ENCODE data around the gene SPECC1.

SPECC1 gene

DNA sequence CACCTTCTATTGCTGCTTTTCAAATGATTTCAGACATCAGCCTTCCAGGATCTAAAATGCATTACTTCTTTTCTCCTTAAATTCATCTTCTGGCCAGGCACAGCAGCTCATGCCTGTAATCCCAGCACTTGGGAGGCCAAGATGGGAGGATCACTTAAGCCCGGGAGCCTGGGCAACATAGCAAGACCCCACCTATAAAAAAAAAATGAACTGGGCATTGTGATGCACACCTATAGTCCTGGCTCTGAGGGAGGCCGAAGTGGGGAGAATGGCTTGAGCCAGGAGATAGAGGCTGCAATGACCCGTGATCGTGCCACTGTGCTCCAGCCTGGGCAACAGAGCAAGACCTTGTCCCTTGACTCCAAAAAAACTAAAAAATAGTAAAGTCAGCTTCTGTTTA, 208.5 kb downstream of the SPECC1 start:
- no peaks in the 10 kb centered on the region for H3F3A ChIP-seq (ENCODE audit: insufficient read depth, low read length)
- no peaks in the 10 kb centered on the region for H4K20me1 ChIP-seq (ENCODE audit: insufficient read depth, low read length)
- TF ChIP-seq CTCF (IDR thresholded peaks at IDR 0.05; ENCODE audit: low read length): no peak
- no peak for TF ChIP-seq EZH2 (IDR thresholded peaks at IDR 0.05; ENCODE audit: borderline replicate concordance, low read length)
- no peaks in the 10 kb centered on the region for H3K4me1 ChIP-seq (ENCODE audit: insufficient read depth, low read length, severe bottlenecking)
- no peak overlapping the region for H2AFZ ChIP-seq (ENCODE audit: low read length)
- no peak overlapping the region for H3K4me2 ChIP-seq (ENCODE audit: low read length)
- H3K36me3 ChIP-seq (ENCODE audit: insufficient read depth, low read length): no peaks in the 10 kb centered on the region
- H3K27me3 ChIP-seq (ENCODE audit: insufficient read depth, low read length): no peaks in the 10 kb centered on the region
- H3K4me3 ChIP-seq (ENCODE audit: low read depth, low read length, poor library complexity, severe bottlenecking): no peak overlapping the region
- H3K9ac ChIP-seq (ENCODE audit: low read length): no peak overlapping the region
- H3K27ac ChIP-seq (ENCODE audit: low read depth, low read length, poor library complexity, severe bottlenecking): no peak overlapping the region
- H3K79me2 ChIP-seq (ENCODE audit: insufficient read depth, low read length): no peaks in the 10 kb centered on the region
- no peaks in the 10 kb centered on the region for H3K9me2 ChIP-seq (ENCODE audit: low read depth, low read length)
- no peaks in the 10 kb centered on the region for H3K9me3 ChIP-seq (ENCODE audit: low read length)

- Histone ChIP-seq H3K9me2 (ENCODE audit: low read depth, low read length) (no peaks in the 10 kb centered on the region), H3K79me2 (ENCODE audit: insufficient read depth, low read length) (no peaks in the 10 kb centered on the region), H3F3A (ENCODE audit: insufficient read depth, low read length) (no peaks in the 10 kb centered on the region), H3K9ac (ENCODE audit: low read length) (no peak overlapping the region), H3K4me2 (ENCODE audit: low read length) (no peak overlapping the region), H3K9me3 (ENCODE audit: low read length) (no peaks in the 10 kb centered on the region), H3K27me3 (ENCODE audit: insufficient read depth, low read length) (no peaks in the 10 kb centered on the region), H3K4me1 (ENCODE audit: insufficient read depth, low read length, severe bottlenecking) (no peaks in the 10 kb centered on the region), H3K36me3 (ENCODE audit: insufficient read depth, low read length) (no peaks in the 10 kb centered on the region), H2AFZ (ENCODE audit: low read length) (no peak overlapping the region), H3K27ac (ENCODE audit: low read depth, low read length, poor library complexity, severe bottlenecking) (no peak overlapping the region), H4K20me1 (ENCODE audit: insufficient read depth, low read length) (no peaks in the 10 kb centered on the region), H3K4me3 (ENCODE audit: low read depth, low read length, poor library complexity, severe bottlenecking) (no peak overlapping the region)
- TF ChIP-seq CTCF (IDR thresholded peaks at IDR 0.05; ENCODE audit: low read length): no peak
- no peak for TF ChIP-seq EZH2 (IDR thresholded peaks at IDR 0.05; ENCODE audit: borderline replicate concordance, low read length)
These were observed 209.1 kb downstream of the SPECC1 start for GRCh38 chr17:20218272-20218671.

- no peaks in the 10 kb centered on the region for H4K20me1 ChIP-seq (ENCODE audit: insufficient read depth, low read length)
- H3K4me3 ChIP-seq (ENCODE audit: low read depth, low read length, poor library complexity, severe bottlenecking): no peak overlapping the region
- H3K27me3 ChIP-seq (ENCODE audit: insufficient read depth, low read length): no peaks in the 10 kb centered on the region
- H2AFZ ChIP-seq (ENCODE audit: low read length): no peak overlapping the region
- no peaks in the 10 kb centered on the region for H3K36me3 ChIP-seq (ENCODE audit: insufficient read depth, low read length)
- H3K4me2 ChIP-seq (ENCODE audit: low read length): no peak overlapping the region
- no peak overlapping the region for H3K9ac ChIP-seq (ENCODE audit: low read length)
- no peaks in the 10 kb centered on the region for H3K9me2 ChIP-seq (ENCODE audit: low read depth, low read length)
- H3K79me2 ChIP-seq (ENCODE audit: insufficient read depth, low read length): no peaks in the 10 kb centered on the region
- TF ChIP-seq EZH2 (IDR thresholded peaks at IDR 0.05; ENCODE audit: borderline replicate concordance, low read length): no peak
- TF ChIP-seq CTCF (IDR thresholded peaks at IDR 0.05; ENCODE audit: low read length): no peak
- H3K27ac ChIP-seq (ENCODE audit: low read depth, low read length, poor library complexity, severe bottlenecking): no peak overlapping the region
- no peaks in the 10 kb centered on the region for H3F3A ChIP-seq (ENCODE audit: insufficient read depth, low read length)
- no peaks in the 10 kb centered on the region for H3K4me1 ChIP-seq (ENCODE audit: insufficient read depth, low read length, severe bottlenecking)
- H3K9me3 ChIP-seq (ENCODE audit: low read length): no peaks in the 10 kb centered on the region
These were observed 214.7 kb downstream of the SPECC1 start for GRCh38 chr17:20223808-20224328.

All from OCI-LY1 (cell line).